Urothelium cell line (cell line): ENCODE measurements around the gene TK2.
"Not testable (repeated sequence)": the region's sequence is repeated elsewhere in the genome, so short reads cannot be mapped to it uniquely, and the experiment has no call there.

ENCODE experiments used
- DNase-seq: peaks from one replicate; pipeline ENCODE4 v3.0.0; 2011; ENCODE audit warnings: low spot score, mixed read lengths
- FAIRE-seq: peaks from 2 replicates; lab custom pipeline; 2011; peaks lifted over from hg19 to GRCh38; lab: Jason Lieb, UNC

TK2 gene

DNA sequence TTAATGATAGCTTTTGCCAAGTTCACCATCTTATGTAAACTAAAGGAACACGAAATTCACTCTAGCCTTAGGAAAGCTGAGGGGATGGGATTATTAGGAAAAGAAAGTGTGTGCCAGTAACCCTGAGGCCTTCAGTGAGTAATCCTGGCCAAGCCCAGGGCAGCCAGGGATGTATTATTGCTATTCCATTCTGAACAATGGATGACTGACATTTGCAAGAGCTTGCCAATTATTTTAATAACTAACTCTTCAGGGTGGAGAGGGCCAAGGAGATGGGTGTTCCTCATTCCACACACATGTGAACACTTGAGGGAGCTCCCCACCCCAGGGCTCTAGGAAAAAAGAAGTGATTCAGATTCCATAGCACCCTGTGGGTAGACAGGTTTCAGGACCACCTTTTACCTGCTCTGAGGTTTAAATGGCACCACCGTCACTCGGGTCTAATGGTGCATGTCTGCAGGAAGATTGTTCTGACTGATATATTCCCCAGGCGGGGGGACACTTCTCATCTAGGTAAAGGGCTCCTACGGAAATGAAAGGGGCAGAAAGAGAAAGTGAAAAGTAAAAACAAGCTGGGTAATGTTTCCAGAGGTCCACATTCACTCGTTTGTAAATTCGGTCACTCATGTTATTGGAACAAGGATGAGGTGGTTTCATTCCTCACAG, 41.5 kb downstream of the TK2 start:
- DNase-seq: no peak
- no peak for FAIRE-seq

DNA sequence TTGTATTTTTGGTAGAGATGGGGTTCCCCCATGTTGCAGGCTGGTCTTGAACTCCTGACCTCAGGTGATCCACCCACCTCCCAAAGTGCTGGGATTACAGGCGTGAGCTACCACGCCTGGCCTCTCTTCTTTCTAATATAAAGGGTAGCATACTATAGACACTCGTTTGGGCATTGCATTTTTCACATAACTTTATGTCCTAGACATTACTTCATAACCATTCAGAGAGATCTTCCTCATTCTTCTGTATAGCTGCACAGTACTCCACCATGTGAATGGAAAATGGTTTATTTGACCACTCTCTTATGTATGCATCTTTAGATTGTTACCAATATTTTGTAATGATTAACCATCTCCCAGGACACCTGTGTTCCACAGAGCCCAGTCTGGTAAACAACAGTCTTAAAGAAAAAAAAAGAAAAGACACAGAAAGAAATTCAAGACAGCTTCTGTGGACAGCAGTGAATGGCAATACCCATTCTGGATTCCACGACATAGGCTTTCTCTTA, 42.1 kb downstream of the TK2 start:
- DNase-seq (no peak), FAIRE-seq (no peak)

DNA sequence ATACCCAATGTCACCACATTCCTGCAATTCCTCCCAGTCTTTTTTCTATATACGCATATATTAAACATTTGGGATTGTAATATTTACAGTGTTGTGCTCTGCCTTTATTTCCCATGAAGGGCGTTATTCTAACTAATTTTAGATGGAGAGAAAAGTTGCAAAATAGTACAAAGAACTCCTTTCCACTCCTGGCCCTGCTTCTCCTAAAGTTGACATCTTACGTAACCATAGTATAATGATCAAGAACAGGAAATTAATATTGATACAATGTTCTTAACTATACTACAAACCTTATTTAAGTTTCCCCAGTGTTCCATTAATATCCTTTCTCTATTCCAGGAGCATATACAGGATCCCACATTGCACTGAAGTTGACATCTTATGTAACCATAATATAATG, 46.3 kb downstream of the TK2 start:
- no peak for DNase-seq
- FAIRE-seq: no peak

DNA sequence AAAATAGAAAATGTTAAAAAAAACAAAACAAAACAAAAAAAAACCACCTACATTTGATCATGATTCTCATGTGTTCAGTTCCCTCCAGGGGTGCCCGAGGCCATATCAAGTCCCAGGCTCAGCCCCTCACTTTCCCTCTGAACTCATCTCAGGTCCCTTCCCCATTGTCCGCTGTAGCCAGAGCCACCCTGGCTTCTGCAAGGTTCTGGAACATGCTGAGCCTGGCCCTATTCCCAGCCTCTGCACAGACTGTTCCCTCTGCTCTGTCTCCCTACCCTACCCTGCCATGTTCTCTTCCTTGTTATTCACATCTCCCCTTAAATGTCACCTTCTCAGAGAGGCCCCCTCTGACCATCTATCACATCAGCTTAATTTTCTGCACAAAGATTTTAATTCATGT, 46.9 kb downstream of the TK2 start:
- no peak for FAIRE-seq
- no peak for DNase-seq

DNA sequence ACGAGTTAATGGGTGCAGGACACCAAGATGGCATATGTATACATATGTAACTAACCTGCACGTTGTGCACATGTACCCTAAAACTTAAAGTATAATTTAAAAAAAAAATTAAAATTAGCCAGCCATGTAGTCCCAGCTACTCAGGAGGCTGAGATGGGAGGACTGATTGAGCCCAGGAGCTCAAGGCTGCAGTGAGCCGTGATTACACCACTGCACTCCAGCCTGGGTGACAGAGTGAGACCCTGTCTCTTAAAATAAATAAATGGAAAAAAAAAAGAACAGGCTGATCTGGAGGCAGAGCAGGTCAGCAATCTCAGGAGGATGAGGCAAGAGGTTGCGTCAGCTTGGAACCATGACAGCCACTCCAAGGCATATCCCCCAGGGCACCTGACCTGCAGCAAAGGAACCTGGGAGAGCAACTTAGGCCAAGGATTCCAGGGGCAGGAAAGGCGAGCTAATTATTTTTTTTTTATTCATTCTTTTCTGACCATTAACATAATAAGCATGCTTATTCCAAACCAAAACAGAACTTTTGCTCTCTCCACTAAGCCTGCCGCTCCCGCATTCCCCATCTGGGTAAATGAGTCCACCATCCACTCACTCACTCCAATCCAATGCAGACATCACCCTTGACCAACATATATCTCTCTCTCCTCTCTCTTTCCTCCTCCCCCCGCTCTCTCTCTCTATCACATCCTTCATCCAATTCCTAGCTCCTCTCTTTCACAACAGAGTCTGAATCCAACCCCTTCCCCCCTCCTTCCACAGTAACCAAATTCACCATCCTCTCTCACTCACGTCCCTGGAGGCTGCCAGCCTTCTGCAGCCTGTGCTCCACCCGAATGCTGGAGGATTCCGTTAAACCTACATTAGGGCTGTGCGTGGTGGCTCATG, 47.7 kb downstream of the TK2 start:
- FAIRE-seq (no peak), DNase-seq (no peak)

DNA sequence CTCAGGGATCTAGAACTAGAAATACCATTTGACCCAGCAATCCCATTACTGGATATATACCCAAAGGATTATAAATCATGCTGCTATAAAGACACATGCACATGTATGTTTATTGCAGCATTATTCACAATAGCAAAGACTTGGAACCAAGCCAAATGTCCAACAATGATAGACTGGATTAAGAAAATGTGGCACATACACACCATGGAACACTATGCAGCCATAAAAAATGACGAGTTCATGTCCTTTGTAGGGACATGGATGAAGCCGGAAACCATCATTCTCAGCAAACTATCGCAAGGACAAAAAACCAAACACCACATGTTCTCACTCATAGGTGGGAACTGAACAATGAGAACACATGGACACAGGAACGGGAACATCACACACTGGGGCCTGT, 48.4 kb downstream of the TK2 start:
- FAIRE-seq, DNase-seq: not testable (repeated sequence)

DNA sequence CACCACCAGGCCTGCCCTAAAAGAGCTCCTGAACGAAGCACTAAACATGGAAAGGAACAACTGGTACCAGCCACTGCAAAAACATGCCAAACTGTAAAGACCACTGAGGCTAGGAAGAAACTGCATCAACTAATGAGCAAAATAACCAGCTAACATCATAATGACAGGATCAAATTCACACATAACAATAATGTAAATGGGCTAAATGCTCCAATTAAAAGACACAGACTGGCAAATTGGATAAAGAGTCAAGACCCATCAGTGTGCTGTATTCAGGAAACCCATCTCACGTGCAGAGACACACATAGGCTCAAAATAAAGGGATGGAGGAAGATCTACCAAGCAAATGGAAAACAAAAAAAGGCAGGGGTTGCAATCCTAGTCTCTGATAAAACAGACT, 52.0 kb downstream of the TK2 start:
- FAIRE-seq, DNase-seq: not testable (repeated sequence)

DNA sequence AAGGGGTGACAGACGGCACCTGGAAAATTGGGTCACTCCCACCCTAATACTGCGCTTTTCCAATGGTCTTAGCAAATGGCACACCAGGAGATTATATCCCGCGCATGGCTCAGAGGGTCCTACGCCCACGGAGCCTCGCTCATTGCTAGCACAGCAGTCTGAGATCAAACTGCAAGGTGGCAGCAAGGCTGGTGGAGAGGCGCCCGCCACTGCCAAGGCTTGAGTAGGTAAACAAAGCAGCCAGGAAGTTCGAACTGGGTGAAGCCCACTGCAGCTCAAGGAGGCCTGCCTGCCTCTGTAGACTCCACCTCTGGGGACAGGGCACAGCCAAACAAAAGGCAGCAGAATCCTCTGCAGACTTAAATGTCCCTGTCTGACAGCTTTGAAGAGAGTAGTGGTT, 53.7 kb downstream of the TK2 start:
- not testable (repeated sequence) for DNase-seq

DNA sequence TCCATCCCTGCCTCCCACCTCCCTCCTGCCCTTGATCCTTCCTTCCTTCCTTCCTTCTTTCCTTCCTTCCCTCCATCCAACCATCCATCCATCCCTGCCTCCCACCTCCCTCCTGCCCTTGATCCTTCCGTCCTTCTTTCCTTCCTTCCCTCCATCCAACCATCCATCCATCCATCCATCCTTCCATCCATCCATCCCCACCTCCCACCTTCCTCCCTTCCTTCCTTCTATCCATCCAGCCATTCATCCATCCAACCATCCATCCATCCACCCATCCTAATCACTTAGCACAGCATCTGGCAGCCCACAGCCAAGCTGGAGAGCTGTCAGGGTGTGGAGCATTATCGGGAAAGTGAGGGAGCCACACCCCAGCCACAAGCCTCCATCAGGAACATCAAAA, 54.5 kb downstream of the TK2 start:
- FAIRE-seq: peak; percentile 93

More for the DNA sequence above, 53.7 kb downstream of the TK2 start:
- not testable (repeated sequence) for FAIRE-seq

DNA sequence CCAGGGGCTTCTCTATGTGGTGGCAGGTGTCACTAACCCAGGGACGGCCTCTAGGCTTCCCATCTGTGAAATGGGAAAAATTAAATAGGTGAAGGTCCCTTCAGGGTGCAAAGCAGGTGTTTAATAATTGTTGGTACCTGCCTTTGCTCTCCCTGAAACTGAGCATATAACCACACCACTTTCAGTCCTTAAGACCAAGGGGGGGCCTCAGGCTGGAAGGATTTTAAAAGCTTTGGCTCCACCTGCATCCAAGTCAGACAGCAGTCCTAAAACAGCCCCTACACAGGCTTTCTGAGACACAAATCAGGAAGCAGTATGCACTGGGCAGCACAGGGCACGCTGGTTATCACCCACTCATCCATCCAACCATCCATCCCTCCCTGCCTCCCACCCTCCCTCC, 55.0 kb downstream of the TK2 start:
- FAIRE-seq (no peak), DNase-seq (no peak)

More for the DNA sequence above, 54.5 kb downstream of the TK2 start:
- no peak for DNase-seq

DNA sequence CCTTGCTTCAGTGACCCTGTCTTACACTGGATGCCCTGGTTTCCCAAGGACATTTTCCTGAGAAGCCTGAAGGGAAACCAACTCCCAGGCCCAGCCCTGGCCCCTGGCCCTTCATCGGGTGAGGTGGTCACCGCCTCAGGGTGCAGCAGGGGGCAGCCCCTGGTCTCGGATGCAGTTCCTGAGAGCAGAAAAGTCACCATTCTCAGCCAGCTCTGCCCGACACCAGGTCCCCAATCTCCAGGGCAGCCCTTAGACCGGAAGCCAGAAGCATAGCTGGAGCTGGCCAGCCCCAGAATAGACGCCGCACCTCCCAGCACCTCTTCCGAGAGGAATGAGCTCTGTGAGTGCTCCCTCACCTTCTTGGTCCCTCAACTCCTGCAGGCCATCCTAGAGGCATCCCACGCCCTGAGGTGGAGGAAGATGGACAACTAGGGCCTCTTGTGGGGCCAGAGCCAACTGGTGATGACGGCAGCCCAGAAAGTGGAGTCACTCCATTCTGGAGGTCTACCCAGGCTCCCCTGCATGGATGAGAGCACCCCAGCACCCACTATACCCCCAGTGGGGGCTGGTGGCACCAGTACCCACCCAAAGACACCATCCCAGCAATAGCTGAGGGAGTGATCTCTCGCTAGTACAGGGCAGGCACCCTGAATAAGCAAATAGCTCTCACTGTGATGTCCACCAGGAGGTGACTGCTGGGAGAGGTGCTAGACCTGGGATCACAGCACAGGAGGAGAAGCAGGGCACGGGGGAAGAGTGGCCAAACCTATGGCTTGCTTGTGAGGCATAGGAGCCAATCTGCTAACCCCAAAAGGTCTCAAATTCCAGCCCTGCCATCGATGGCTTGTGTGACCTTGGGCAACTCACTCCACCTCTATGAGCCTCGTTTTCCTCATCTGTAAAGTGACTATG, 56.2 kb downstream of the TK2 start:
- DNase-seq (no peak), FAIRE-seq (no peak)

DNA sequence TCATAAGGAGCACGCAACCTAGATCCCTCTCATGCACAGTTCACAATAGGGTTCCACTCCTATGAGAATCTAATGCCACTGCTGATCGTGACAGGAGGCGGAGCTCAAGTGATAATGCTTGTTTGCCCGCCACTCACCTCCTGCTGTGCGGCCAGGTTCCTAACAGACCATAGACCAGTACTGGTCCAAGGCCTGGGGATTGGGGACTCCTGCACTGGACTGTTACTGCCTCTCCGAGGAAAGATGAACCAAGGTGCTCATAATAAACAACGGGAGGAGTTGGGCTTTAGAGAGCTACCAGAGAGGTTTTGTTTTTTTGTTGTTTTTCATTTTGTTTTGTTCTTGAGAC, 58.2 kb downstream of the TK2 start:
- DNase-seq (no peak), FAIRE-seq (no peak)

DNA sequence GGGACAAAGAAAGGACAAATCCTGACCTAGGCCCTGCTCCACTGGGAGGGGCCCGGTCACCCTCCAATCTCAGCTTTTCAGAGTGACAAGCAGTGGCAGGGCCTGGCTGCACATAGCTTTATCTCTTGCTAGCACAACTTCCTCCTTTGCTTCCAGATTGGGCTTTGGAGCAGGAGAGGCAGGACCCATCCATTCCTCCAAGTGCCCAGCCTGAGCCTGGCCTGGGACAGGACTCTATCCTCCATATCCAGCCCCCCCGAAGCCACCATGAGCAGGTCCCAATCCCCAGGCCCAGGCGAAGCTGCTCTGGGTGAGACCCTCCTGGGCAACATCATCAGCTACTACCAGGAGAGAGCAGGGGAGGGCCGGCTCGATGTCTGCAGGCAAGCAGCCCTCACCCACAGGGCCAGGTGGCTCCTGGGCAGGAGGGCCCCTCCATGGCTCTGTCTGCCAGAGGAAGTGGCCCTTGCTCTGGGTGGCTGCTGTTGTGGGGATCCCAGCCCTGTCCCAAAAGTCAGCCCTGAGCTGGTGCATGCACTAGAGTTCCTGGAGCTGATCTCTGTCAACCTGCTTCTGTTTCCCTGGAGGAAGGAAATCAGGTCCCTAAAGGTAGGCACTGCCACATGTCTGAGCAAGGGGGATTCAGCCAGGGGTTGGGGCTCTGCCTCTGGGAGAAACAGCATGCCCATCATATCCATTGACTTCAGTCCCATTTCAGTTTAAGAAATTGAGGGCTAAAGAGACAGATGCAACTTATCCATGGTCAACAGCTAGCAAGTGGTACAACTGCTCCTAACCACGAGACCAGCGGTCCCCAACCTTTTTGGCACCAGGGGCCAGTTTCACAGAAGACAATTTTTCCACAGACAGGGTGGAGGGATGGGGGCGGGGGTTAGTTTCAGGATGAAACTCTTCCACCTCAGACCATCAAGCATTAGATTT, 58.9 kb downstream of the TK2 start:
- DNase-seq: no peak

DNA sequence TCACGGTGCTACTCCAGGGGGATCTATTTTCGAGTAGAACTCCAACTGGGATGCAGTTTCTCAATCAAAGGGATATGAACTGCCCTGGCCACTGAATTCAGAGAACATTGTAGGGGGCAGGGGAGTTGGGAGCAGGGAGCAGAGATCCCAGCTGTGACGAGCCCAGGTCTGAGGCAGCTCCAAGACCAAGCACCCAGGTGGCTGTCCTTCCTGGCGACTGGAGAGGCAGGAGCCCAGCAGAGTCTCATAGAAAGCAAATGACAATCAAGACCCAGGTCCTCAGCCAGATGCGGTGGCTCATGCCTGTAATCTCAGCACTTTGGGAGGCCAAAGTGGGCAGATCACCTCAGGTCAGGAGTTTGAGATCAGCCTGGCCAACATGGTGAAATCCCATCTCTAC, 60.1 kb downstream of the TK2 start:
- DNase-seq (no peak), FAIRE-seq (no peak)

More for the DNA sequence above, 58.9 kb downstream of the TK2 start:
- no peak for FAIRE-seq

DNA sequence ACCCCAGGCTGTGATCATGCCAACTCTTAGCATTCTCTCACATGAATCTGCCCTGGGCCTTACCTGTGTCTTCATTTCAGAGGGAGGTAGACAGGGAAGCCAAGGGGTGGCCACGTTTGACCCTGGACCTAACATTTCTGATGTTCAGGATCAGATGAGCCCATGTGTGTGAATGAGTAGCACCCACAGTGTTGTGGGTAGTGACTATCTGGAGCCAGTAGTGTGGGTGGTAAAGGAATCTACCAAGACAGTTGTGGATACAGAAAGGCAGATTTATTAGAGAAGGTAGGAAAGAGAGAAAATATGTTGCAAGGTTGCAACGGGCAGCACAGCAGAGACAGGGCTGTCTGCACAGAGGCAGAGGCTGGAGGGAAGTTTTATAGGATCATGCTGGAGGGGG, 60.5 kb downstream of the TK2 start:
- FAIRE-seq (no peak), DNase-seq (no peak)

DNA sequence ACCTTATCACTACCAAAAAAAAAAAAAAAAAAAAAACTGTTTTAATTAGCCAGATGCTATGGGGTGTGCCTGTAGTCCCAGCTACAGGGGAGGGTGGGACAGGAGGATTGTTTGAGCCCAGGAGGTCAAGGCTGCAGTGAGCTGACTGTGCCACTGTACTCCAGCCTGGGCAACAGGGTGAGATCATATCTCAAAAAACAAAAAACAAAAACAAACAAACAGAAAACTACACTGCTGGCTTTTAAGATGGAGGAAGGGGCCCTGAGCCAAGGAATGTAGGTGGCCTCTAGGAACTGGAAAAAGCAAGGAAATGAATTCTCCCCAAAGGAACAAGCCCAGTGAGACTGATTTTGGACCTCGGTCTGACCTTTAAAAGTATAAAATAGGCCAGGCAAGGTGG, 61.4 kb downstream of the TK2 start:
- FAIRE-seq: no peak

DNA sequence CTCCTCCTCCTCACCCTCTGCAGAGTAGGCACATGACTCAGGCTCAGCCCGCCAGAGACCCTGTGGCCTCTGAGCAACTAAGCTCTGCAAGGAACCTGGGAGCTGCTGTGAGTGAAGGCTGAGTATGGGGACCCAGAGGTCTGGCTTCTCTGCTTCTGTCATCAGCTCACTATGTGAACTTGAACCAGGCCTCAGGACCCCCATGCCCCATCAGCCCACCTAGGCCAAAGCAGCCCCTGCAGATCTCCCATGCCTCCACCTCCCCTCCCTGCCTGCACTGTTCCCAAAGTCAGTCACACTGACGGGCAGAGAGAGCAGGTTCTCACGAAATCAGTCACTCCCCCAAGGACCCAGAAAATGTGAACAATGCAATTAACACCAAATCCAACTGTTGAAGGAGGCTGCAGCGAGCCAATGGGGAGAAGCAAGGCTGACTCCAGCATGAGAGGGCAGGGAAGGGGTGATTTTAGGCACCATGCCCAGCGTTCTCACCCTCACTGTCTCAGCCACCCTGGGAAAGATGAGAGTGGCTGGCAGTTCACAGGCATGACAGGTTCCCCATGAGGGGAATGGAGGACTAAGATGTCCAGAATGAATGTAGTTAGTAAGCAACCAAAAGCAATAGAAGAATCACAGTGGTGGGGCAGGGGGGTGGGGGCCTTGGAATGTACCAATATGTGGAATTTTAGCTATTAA, 62.2 kb downstream of the TK2 start:
- FAIRE-seq (no peak), DNase-seq (no peak)

More for the DNA sequence above, 61.4 kb downstream of the TK2 start:
- no peak for DNase-seq

DNA sequence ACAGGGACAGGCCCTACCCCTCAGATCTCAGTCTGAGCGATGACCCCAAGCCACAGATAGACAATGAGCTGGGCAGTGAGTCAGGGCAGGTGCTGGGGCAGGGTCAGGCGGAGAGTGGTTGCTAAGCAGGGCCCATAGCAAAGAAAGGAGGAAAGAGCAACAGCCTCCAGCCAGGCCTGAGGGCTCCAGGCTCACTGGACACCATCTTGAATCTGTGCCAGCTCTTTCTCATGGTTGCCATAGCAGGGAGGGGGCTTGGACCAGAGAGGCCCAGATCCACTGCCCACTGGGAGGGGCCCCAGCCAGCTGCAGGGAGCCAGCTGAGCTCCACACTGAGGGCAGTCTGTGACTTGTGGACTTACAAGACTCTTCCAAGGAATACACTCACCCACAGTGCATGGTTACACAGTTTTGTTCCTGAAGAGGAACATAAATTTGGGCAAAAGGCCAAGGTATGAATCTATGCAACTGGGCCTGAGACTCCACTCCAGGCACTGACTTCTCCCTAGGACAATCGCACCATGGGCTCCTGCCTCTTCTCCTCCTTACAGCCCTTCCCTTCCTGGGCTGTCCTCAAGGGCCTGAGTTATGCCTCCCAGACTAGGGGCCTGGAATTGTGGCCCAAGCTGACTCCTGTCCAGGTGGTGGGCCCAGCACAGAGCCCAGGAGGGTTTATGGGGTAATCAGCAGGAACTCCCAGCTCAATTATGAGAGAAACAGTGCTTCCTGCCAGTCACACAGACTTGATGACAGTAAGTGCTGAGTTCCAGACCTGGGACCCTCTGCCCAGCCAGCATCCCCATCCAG, 62.9 kb downstream of the TK2 start:
- FAIRE-seq: no peak

More for the DNA sequence above, 62.9 kb downstream of the TK2 start:
- no peak for DNase-seq
